ENCODE data around the gene TAOK2. TPM values are rescaled to one million over a fixed set of nuclear protein-coding genes. Genes with fewer than 3 reads are reported as not detected.

TAOK2 gene
- total RNA-seq, 1 experiment from 2014 or later: 56.8 TPM

DNA sequence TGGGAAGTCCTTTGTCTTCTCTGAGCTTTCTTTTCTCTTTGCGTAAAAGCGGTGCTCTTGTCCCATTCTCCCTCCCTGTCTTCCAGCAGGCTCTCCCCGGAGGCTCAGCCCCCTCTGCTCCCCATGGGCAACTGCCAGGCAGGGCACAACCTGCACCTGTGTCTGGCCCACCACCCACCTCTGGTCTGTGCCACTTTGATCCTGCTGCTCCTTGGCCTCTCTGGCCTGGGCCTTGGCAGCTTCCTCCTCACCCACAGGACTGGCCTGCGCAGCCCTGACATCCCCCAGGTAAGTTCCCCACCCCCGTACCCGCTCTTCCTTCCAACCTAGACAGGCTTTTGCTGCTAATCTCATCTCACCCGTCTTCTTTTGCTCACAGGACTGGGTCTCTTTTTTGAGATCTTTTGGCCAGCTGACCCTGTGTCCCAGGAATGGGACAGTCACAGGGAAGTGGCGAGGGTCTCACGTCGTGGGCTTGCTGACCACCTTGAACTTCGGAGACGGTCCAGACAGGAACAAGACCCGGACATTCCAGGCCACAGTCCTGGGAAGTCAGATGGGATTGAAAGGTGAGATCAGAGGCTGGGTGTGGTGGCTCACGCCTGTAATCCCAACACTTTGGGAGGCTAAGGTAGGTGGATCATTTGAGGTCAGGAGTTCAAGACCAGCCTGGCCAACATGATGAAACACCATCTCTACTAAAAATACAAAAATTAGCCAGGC lies 10.5 kb upstream of the TAOK2 start:
- no peak for DNase-seq (ENCODE audit: low spot score)

DNA sequence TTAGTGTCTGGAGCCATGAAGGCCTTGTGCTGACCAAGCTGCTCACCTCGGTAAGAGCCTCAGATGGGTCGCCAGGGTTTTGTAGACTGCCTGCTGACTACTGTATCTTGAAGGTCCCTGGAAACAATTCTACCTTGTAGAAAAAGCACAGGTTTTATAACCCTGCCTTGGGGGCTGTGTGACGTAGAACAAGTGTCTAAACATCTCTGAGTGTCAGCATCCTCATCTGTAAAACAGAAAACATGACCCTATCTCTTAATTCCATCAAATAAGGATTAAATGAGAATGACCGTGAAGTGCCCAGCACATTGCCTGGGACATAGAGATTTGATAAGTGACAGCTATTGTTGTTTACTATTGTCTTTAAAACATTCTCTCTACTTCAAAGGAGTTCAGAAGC lies 5.5 kb upstream of the TAOK2 start:
- DNase-seq (ENCODE audit: low spot score): no peak

DNA sequence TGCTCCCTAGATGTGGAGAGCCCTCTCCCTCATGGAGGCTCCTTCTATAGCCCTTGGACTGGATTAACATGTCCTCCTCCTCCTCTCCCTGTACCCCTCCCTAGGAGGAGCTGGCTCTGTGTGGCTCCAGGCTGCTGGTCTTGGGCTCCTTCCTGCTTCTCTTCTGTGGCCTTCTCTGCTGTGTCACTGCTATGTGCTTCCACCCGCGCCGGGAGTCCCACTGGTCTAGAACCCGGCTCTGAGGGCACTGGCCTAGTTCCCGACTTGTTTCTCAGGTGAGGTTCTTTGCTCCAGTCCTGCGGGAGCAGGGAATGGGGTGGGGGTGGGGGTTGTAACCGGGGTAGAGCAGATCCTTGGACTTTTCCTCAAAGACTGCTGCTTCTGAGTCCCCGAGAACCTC lies 2.4 kb upstream of the TAOK2 start:
- DNase-seq (ENCODE audit: low spot score): no peak

DNA sequence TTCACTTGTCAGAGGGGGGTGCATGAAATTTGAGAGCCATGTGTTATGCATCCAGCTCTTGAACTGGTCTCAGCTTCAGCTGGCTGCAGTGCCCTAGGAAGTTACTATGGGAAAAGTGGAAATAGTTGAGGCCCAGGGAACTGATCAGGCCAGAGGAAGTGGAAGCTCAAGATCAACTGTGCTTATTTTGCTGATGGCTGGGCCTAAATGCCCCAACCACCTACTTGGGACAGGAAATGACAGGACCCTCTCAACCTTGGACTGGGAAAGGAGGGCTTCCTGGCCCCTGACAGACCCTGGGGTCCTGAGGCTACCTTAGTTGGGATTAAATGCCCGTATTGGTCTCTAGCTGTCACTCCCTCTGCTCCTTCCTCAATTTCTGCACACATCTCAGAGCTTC lies 1.2 kb upstream of the TAOK2 start:
- no peak for DNase-seq (ENCODE audit: low spot score)

DNA sequence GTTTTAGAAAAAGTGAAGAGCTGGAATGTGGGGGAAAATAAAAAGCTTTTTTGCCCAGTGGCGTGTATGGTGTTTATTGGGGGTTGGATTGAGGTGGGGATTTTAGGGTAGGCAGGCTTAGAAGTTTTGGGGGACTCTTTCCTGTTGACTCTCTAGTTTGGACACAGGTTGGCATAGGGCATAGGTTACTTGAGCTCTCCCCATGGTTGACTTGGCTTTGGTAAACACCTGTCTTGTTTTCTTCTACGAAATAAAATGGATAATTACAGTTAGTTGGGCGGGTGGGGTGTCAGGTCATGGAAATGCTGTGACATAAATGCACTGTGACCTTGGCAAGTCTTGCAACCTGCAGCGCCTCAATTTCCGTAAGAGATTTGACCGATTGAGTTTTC lies 680 bp upstream of the TAOK2 start:
- DNase-seq (ENCODE audit: low spot score): no peak

DNA sequence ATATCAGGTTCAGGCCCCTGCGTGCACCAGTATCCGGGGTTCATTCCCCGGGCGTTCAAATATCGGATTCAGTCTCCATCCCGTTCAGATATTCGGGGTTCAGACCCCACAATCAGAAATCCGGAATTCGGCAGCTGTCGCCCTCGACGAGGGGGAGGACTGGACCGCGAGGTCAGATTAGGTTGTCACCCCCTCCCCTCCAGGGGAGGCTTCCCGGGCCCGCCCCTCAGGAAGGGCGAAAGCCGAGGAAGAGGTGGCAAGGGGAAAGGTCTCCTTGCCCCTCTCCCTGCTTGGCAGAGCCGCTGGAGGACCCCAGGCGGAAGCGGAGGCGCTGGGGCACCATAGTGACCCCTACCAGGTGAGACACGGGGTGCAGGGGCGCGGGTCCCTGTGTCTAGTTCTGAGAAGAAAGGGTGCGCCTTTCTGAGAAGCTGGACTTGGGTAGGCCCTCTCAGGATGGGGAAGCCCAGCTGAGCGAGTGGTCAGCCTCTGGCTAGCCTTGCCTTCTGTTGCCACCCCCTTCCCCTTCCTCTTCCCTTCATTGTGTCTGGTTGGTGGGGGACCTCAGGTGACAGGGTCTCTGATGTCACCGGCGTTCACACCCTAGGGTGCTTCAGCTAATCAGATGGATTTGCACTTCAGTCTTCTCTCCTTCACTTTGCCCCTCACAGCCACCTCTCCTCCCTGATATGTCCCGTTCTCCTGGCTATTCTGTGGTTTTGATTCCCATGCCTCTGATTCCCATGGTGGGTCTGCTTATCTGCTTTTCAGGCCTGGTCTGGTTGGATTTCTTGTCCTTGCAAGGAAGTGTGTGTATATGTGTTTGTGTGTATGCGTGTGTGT lies 844 bp downstream of the TAOK2 start:
- DNase-seq (ENCODE audit: low spot score): no peak

DNA sequence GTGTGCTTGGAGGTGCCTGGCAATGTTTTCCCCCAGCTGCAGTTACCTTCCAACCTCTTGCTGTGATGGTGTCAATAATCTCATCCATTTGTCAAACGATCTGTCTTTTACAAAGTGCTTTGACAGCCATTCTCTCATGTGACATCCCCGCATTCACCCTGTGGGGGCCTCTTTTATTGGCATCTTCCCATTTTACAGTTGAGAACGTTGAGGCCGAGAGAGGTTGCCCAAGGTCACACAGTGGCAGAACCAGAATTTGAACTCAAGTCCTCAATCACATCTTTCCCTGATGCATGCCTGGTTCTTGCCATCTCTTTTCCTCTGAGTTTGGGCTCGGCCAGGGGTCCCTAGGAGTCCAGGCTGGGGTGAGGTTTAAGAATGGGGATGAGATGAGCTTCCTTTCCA lies 1.5 kb downstream of the TAOK2 start:
- DNase-seq (ENCODE audit: low spot score): no peak

DNA sequence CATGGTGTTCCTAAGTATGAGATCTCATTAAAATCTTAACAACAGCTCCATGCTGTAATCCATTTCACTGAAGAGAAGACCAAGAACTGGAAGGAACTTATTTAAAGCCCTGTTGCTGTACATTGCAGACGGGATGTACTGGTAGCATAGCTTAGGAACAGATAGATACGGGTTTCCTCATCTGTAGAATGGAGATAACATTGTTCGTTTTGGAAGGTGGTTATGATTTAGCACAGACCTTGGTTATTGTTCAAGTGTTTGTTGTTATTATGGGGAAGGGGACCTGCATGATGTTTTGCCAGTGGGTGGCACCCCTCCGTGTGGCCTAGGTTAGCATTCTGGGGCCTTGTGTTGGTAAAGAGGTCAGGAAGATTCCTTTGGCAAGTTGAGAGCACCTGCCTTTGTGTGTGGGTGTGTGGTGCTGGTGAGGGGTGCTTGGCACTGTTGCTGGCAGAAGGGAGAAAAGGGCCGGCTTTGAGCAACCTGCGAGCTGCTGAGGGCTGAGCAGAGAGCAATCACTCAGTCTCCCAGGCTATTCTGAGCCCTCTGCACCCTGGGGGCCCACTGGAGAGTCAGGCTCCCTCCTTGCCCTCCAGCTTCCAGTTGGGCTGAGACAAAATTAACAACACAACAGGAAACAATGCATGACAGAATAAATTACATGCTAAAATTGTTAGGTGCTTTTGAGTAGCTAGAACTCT lies 2.3 kb downstream of the TAOK2 start:
- DNase-seq (ENCODE audit: low spot score): no peak

DNA sequence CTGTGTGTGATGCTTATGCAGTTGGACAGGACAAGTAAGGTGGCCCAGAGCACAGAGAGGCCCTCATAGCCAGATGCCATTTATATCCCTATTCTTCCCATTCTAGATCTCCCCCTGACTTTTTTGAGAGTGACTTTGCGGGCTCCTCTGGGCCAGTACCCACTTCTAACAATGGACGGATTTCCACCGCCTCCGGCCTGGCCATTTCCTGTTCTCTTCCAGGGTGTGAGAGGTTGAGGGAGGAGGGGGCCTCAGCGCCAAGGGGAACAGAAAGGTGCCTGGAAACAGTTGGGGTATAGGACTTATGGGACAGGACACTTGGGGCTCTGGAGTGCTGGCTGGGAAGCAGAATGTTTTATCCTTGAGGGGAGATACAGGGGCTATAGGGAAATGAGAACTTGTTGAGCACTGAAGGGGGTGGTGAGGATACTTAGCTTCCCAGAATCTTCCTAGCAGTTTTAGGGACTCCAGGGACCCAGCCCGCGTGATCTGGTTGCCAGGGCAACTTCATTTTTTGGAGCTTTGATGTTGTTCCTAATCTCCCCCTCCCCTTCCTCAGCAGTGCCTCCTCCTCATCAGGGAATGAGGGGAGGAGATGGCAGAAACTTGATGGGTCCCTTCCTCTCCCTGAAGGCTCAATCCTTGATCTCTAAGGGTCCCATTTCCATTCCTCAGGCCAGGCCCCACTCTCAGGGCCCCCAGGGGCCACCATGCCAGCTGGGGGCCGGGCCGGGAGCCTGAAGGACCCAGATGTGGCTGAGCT lies 3.6 kb downstream of the TAOK2 start:
- no peak for DNase-seq (ENCODE audit: low spot score)

DNA sequence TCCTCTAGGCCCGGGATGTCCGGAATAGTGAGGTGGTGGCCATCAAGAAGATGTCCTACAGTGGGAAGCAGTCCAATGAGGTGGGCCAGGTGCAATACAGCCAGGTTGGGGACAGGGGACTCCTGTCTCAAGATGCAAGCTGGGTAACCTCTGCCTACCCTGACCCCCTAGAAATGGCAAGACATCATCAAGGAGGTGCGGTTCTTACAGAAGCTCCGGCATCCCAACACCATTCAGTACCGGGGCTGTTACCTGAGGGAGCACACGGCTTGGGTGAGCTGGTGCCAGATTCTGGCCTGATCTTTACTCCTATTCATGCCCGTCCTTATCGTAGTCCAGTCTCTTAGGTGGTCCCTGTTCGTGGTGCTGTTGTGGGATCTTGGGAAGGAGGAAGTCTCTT lies 4.4 kb downstream of the TAOK2 start:
- no peak for DNase-seq (ENCODE audit: low spot score)

DNA sequence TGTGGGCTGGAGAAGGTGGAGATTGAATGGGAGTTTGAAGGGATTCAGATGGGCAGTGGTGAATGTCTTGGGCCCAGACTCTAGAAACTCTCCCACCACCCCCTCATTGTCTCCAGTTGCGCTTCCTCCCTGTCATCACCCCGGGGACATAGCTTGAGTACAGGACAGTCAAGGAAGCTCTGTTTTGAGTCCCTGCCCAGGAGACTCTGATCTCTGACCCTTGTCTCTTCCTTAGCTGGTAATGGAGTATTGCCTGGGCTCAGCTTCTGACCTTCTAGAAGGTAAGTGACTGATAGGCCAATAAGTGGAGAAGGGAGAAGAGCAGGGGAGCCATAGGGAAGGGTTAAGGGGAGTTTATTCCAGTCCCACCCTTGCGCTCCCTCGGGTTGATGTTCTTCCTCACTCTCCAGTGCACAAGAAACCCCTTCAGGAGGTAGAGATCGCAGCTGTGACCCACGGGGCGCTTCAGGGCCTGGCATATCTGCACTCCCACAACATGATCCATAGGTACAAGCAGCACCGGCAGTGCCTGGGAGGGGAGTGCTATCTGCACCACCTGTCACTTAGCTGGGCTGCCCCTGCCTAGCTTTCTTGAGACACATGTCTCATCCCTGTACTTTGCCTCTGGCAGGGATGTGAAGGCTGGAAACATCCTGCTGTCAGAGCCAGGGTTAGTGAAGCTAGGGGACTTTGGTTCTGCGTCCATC lies 5.0 kb downstream of the TAOK2 start:
- no peak for DNase-seq (ENCODE audit: low spot score)

DNA sequence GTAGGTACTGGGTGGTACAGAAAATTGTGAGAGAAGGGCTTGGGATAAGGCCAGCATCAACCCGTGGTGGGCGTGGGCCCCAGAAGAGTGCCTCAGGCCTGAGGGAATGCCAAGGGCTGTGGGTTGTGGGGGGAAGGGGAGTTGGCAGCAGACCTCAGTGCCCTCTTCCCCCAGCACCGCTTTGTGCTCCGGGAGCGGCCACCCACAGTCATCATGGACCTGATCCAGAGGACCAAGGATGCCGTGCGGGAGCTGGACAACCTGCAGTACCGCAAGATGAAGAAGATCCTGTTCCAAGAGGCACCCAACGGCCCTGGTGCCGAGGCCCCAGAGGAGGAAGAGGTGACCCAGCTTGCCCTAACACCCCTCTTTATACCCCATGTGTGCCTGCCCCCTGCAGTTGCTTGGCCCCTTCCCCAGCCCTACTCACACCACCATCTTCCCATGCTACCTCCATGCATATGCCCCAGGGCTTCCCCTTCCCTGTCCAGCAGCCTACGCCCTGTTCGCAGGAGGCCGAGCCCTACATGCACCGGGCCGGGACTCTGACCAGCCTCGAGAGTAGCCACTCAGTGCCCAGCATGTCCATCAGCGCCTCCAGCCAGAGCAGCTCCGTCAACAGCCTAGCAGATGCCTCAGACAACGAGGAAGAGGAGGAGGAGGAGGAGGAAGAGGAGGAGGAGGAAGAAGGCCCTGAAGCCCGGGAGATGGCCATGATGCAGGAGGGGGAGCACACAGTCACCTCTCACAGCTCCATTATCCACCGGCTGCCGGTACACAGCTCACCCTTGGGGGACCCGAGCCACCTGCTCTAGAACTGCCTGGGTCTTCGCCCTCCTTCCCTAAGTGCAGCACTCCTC lies 9.1 kb downstream of the TAOK2 start:
- no peak for DNase-seq (ENCODE audit: low spot score)

DNA sequence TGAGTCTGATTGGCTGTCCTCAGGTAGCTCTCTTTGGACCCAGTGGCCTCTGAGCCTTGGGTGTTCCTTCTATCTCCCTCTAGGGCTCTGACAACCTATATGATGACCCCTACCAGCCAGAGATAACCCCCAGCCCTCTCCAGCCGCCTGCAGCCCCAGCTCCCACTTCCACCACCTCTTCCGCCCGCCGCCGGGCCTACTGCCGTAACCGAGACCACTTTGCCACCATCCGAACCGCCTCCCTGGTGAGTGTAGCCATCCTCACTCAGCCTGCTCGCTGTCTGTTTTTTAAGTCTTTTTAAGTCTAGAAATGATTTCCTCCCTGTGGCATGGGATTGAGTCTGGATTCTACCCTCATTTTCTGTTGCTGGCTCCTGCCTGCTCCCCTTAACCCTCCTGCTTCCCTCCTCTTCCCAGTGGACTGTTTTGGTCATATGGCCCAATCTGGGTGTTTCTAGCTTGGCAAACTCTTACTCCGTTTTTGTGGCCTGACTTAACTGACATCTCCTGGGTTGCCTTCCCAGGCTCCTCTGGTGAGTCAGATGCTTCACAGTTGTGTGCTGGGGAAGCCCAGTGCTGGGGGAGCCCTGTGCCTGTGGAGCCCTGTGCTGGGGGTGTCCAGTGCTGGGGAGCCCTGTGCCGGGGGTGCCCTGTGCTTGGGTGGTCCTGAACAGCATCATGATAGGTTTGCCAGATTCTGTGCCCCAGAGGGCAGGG lies 9.9 kb downstream of the TAOK2 start:
- DNase-seq (ENCODE audit: low spot score): no peak

DNA sequence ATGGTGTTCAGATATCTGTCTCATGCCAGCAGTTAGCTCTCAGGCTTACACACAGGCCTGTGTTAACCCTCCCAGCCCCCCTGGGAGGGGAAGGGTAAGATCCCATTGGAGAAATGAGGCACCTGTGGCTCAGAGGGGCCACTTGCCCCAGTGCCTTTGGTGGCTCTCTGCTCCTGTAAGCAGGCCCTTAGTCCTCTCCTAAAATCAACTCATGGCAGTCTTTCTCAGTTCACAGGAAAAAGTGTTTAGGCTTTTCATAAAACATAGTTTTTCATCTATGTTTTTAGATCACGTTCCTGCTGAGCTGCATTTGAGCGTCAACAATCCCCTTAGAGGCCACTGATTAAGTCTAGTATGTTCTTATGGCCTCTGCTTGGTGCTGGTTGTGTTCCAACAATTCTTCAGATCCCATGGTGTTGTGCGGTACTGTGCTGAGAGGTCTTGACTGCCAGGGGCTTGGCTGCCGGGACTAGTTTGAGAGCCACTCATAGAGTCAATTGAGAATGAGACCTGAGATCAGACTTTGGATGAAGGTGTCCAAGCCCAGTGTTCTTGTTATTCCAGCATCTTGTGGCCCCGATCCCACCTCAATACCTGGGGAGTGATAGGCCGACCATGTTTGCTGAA lies 10.6 kb downstream of the TAOK2 start:
- DNase-seq (ENCODE audit: low spot score): no peak

DNA sequence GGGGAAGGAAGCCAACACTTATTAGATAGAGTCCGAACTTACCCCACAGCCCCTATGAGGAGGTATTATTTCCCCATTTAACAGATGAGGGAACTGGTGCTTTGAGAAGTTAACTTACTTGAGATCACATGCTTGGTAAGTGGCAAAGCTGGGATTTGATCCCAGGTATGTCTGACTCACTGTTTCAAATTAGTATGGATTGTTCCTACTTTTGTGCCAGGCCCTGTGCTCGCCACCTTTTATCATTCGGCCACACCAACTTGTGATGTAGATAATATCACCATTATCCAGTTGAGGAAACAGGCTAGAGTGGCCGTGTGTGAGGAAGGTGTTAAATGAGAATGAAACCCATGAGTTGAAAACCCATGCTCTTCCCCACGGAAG lies 11.1 kb downstream of the TAOK2 start:
- no peak for DNase-seq (ENCODE audit: low spot score)

DNA sequence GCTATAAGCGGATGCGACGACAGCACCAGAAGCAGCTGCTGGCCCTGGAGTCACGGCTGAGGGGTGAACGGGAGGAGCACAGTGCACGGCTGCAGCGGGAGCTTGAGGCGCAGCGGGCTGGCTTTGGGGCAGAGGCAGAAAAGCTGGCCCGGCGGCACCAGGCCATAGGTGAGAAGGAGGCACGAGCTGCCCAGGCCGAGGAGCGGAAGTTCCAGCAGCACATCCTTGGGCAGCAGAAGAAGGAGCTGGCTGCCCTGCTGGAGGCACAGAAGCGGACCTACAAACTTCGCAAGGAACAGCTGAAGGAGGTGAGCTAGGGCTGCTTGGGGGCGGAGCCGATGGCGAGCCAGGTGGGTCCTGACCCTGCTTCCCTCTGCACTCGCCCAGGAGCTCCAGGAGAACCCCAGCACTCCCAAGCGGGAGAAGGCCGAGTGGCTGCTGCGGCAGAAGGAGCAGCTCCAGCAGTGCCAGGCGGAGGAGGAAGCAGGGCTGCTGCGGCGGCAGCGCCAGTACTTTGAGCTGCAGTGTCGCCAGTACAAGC lies 11.7 kb downstream of the TAOK2 start:
- DNase-seq (ENCODE audit: low spot score): no peak

DNA sequence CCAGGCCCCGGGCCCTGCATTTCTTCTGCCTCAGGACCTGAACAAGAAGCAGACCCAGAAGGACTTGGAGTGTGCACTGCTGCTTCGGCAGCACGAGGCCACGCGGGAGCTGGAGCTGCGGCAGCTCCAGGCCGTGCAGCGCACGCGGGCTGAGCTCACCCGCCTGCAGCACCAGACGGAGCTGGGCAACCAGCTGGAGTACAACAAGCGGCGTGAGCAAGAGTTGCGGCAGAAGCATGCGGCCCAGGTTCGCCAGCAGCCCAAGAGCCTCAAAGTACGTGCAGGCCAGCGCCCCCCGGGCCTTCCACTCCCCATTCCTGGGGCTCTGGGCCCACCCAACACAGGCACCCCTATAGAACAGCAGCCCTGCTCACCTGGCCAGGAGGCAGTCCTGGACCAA lies 12.6 kb downstream of the TAOK2 start:
- no peak for DNase-seq (ENCODE audit: low spot score)

DNA sequence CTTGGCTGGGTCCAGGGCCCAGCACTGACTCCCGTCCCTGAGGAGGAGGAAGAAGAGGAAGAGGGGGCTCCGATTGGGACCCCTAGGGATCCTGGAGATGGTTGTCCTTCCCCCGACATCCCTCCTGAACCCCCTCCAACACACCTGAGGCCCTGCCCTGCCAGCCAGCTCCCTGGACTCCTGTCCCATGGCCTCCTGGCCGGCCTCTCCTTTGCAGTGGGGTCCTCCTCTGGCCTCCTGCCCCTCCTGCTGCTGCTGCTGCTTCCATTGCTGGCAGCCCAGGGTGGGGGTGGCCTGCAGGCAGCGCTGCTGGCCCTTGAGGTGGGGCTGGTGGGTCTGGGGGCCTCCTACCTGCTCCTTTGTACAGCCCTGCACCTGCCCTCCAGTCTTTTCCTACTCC lies 13.3 kb downstream of the TAOK2 start:
- DNase-seq (ENCODE audit: low spot score): no peak
